Measurements from ENCODE around the gene GABRP.
"Not testable (repeated sequence)": the region's sequence is repeated elsewhere in the genome, so short reads cannot be mapped to it uniquely, and the experiment has no call there.

Gene GABRP

DNA sequence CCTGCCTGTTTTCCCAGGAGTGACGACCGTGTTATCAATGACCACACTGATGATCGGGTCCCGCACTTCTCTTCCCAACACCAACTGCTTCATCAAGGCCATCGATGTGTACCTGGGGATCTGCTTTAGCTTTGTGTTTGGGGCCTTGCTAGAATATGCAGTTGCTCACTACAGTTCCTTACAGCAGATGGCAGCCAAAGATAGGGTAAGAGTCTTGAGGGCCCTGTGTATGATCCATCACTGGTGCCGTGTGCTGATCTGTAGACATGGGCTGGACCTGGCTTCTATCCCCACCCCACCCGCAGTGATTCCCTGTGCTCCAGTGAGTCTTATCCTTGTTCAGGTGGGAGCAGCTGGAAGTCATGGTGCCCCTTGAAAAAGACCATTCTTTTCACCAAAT, 26.0 kb downstream of the GABRP start:
- DNase-seq: no peak

DNA sequence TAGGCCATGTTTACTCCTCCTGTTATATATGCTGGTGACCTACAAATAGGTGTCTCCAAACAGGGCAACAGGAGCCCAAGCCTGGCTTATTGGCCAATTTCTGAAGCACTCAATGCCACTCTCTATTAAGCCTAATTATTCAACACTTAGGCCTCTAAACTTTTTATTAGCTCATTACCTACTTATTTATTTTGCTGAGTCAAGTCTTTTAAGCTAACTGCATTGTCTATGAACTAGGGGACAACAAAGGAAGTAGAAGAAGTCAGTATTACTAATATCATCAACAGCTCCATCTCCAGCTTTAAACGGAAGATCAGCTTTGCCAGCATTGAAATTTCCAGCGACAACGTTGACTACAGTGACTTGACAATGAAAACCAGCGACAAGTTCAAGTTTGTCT, 28.2 kb downstream of the GABRP start:
- DNase-seq: no peak

DNA sequence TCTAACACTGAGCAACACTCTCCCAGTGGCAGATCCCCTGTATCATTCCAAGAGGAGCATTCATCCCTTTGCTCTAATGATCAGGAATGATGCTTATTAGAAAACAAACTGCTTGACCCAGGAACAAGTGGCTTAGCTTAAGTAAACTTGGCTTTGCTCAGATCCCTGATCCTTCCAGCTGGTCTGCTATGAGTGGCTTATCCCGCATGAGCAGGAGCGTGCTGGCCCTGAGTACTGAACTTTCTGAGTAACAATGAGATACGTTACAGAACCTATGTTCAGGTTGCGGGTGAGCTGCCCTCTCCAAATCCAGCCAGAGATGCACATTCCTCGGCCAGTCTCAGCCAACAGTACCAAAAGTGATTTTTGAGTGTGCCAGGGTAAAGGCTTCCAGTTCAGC, 29.7 kb downstream of the GABRP start:
- DNase-seq: no peak

- DNase-seq: no peak
Measured at GRCh38 chr5:170817195-170817594, 33.7 kb downstream of the GABRP start.

GRCh38 chr5:170818232-170818631, 34.7 kb downstream of the GABRP start:
- no peak for DNase-seq

DNA sequence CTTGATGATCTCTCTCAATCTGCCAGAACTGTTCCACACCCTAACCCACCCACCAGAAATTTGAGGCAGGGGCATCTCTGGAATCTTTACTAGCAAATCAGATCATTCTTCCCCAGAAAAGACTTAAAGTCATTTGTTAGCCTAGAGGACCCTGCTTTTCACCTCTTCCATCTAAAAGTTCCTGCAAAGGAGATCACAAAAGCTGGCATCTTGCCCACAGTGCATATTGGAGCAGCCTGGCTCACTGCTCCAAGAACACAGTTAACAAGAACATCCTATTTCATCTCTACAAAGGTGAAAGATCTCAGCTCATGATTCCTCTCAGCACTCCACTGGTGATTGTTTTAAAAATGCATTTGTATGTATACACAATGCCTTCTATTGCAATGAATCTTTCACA, 36.3 kb downstream of the GABRP start:
- DNase-seq: no peak

DNA sequence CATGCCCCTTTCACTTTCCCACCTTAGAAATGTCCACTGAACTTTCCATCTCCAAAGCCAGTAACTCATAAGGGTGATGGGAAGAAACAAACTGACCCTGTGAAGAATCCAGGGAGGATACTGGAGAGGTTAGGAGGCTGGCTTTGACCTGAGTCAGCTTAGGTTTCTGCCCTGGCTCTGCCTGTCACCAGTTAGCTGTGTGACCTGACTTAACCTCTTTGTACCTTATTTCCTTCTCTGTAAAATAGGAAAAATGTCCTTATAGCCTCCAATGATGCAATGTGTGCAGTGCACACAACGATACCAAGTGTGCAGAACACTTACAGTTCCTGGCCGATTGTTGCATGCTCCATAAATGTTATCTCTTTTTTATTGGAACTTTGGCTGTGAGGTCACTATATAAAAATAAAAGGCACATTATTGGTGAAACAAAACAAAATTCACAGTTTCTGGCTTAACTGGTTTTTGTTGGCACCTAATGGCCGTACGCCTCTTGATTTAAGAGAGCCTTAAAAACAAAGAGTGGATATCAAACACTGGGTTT, 37.8 kb downstream of the GABRP start:
- no peak for DNase-seq

GRCh38 chr5:170826117-170826516, 42.6 kb downstream of the GABRP start:
- DNase-seq: no peak

- DNase-seq: no peak
Measured at GRCh38 chr5:170832241-170832640, 48.7 kb downstream of the GABRP start.

- not testable (repeated sequence) for DNase-seq
Measured at GRCh38 chr5:170833981-170834380, 50.5 kb downstream of the GABRP start.

GRCh38 chr5:170836226-170836625, 52.7 kb downstream of the GABRP start:
- DNase-seq: no peak

DNA sequence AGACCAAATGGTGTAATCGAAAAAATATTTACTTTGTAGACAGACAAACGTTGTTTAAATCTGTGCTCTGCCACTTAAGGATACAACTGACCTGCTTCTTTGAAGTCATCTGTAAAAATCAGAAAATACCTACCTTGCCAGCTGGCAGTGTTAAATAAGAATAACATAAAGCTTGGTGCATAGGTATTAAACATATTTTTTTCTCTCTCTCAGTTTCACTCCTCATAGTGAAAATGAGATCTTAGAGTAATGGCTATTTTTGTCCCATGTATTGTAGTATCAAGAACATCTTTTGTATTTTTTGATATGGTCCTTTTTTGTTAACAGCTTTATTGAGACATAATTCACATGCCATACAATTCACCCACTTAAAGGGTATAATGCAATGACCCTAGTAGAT, 60.3 kb downstream of the GABRP start:
- DNase-seq: no peak

- no peak for DNase-seq
Measured at GRCh38 chr5:170844651-170845050, 61.1 kb downstream of the GABRP start.

DNA sequence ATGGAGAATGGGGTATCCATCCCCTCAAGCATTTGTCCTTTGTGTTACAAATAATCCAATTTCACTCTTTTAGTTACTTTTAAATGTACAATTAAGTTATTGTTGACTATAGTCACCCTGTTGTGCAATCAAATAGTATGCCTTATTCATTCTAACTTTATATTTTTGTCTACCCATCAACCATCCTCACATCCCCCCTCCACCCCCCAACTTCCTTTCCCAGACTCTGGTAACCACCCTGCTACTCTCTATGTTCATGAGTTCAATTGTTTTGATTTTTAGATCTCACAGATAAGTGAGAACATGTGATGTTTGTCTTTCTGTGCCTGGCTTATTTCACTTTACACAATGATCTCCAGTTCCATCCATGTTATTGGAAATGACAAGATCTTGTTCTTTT, 62.9 kb downstream of the GABRP start:
- no peak for DNase-seq

DNA sequence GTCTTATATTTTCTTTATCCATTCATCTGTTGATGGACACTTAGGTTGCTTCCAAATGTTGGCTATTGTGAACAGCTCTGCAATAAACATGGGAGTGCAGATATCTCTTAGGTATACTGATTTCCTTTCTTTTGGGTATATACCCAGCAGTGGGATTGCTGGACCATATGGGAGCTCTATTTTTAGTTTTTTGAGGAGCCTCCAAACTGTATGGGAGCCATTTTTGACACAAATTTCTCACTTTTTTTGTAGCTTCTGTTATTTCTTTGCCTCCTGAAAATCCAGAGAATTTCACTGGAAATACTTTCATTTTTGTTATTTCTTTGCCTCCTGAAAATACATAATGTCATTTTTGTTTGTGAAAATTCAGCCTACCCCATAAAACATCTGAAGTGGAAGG, 63.3 kb downstream of the GABRP start:
- no peak for DNase-seq

- DNase-seq: no peak
Measured at GRCh38 chr5:170848033-170848432, 64.5 kb downstream of the GABRP start.

DNA sequence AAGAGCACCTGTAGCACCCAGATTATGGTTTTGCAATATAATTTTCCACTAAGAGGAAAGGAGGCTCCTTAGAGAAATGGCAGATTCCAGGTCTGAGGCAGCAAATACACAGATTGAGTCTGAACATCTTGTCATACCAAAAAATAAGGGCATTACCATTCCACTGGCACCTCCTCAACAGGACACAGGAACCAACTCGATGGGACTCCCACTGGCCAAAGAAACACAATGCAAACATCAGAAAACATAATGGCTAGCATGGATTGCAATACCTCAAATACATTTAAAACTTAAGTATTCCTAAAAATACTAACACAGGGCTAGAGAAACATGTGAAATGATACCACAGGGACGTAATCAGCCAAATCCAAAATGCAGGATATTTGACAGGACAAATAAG, 65.8 kb downstream of the GABRP start:
- no peak for DNase-seq

GRCh38 chr5:170854566-170854965, 71.0 kb downstream of the GABRP start:
- DNase-seq: no peak

DNA sequence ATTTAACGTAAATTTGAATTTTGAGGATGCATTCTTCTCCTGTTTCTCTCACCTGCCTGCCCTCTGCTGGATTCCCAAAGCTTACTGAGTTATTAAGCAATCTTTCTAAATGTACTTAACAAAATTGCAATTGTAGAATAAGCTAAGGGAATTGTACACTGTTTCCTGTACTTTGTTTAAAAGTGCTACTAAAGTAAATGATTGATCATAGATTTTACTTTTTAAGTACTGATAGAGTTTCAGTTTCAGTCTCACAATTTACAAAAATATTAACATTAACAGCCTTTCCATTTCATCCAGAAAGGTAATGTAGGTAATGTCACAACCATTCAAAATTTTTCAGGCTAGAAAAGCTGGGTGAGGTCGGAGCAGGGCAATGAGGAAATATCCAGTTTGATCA, 73.5 kb downstream of the GABRP start:
- DNase-seq: no peak

DNA sequence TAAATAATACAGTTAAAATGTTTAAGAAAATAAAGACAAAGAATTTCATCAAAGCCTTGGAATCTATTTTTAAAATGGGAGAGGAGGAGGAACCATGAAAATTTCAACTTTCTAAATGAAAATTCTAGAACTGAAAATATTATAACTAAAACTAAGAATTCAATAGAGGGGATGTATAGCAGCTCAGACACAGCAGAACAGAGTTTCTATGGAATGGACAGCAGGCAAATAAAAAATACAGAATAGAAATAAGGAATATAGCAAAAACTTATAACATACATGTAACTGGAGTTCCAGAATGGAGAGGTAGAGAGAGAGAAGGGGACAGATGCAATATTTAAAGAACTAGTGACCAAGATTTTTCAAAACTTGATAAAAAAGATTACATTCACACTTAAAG, 76.9 kb downstream of the GABRP start:
- no peak for DNase-seq

DNA sequence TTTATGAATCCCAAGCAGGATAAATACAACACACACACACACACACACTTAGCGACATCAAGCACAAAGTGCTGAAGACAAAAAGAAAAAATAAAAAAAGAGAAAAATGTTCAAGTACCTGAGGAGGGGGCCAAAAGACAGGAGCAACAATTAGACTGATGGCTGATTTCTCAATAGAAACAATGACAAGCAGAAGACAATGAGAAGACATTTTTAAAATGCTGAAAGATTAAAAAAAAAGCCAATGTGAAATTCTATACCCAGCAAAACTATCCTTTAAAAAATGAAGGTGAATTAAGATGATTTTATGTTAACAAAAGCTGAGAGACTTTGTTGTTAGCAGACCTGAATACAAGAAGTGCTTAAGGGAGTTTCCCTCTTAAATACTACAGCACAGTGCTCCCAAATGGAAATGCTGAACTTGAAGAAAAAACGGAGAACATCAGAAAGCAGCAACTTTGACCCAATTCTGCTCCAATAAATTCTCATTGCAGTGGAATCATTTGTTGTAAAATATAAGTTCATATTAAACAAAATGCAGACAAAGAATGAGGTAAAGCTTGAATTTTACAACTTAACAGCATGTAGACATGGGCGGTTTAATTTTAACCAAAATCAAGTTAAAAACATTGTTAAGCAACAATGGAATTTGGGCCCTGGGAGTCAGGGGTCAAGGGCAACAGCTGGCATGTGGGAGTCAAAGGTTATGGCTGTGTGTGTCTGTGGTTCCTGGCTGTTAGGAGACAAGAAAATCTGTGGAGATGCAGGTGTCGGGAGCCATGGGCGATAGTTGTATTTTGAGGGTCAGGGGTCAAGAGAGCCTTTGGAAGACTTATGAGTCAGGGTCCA, 77.5 kb downstream of the GABRP start:
- DNase-seq: no peak

DNA sequence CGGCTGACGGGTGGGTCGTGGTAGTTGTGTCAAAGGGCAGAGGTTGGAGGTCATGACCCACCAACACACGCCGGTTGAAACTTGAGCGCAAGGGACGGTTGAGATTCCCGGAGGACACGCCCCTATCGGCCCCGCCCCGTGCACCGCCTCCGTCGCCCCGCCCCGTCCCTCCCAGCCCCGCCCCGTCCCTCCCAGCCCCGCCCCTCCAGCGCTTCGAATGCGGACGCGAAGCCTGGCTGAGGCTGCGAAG, 78.1 kb downstream of the GABRP start:
- DNase-seq: no peak

DNA sequence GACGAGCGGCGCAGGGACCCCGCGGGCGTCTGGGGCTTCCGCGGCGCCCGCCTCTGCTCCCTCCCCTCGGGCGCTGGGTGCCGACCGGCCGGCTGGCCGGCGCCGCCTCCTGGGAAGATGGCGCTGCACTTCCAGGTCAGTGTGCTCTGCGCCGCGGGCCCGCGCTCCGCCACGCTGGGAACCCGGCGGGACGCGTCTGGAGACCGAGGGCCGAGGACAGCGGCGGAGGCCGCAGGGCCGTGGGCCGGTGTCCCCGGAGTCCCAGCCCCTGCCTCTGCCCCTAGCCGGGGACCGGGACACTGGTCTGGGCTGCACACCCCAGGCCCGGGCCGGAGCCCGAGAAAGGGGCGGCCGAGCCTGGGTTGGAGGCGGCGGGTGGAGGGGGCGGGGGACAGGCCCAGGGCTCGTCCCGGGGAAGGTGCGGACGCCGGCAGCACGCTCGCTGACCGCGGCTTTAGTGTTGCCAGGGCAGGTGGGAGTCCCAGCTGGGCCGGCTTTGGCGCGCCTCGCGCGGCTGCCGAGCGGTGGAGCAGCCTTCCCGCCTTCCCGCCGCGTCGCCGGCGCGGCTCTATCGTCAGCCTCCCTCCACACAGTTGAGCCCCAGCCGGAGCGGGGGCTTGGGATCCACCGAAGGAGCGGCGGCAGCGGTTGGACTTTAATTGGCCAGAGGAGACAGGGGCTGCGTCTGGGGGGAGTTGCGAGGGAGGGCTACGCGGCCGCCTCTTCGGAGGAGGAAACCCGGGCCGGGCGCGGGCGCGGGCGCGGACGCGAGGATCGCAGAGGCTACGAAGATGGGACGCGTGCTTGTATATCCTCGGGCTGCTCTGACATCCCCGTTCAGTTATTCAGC, 78.6 kb downstream of the GABRP start, which contains the start of gene RANBP17:
Gene RANBP17, plus strand, starts transcription at position 102 of the 850 bp plus-strand sequence.
- peak in 1 of 2 experiments; percentile 15 for DNase-seq

GRCh38 chr5:170863646-170864045, 80.1 kb downstream of the GABRP start:
- DNase-seq: no peak
